K562 (cell line): ENCODE data around the gene GUCY1A2.

ENCODE experiments used
- CTCF ChIP-seq, 3 experiments: IDR thresholded peaks in 2 of 3; conservative IDR thresholded peaks in 1 of 3; 2 replicates each; pipeline ENCODE4 v1.5.1; 2011 to 2012; ENCODE audit warnings: low read length in 3 of 3, mild to moderate bottlenecking in 3 of 3, control low read depth in 2 of 3, improper control_type of control experiment in 1 of 3, inconsistent platforms in 1 of 3, low read depth in 1 of 3, mixed read lengths in 1 of 3, moderate library complexity in 1 of 3; ENCODE audit not compliant: insufficient read depth in 2 of 3
- KAT7 ChIP-seq: sonication (generic); formaldehyde crosslinking; IDR thresholded peaks from 2 replicates; pipeline ENCODE4 v1.8.0; 2022; ENCODE audit warnings: missing genetic modification reagents, mild to moderate bottlenecking, borderline replicate concordance
- SMARCA4 ChIP-seq: fragments of 450-650 bp; IDR thresholded peaks from 2 replicates; pipeline ENCODE4 v1.6.1; 2016
- ZFP30 ChIP-seq: fragments of 250-450 bp; sonication (Bioruptor Pico); IDR thresholded peaks from 2 replicates; pipeline ENCODE4 v1.8.0; 2022; ENCODE audit warnings: moderate library complexity, mild to moderate bottlenecking, inconsistent platforms, borderline replicate concordance

DNA sequence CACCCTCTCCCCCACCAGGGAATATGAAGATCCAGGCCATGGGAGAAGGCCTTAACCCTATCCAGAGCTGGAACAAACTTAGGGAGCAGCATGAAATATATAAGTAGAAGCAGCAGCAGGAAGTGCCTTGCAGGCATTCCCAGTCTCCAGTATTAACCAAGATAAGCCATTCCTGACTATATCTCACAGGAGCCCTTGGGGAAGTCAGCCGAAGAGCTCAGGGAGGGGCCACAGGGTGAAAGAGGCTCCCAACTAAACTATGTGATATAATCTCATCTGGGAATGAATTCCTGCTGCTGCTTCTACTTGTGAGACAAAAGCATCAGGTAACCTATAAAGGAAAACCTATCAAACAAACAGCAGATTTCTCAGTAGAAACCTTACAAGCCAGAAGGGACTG is 36.1 kb upstream of the GUCY1A2 start:
- TF ChIP-seq KAT7 (CRISPR knock-in tag) (no peak), CTCF (IDR thresholded peaks at IDR 0.05 in 2 of 3, conservative IDR thresholded peaks at IDR 0.05 in 1 of 3; ENCODE audit: insufficient read depth in 2 of 3, low read depth in 1 of 3, low read length in 3 of 3) (no peak), ZFP30 (CRISPR knock-in tag) (no peak), SMARCA4 (no peak)
